Esophagus muscularis mucosa (tissue), 4 donors: ENCODE results near the gene ATP10A. TPM values are rescaled to one million over a fixed set of nuclear protein-coding genes. Genes with fewer than 3 reads are reported as not detected.
A peak's percentile ranks its signal among the peaks of the same experiment; 100 is the strongest.

Experiments
- DNase-seq: peaks from one replicate; pipeline ENCODE4 v3.0.0-alpha.2; 2017; ENCODE audit errors: extremely low spot score
- H3K27ac ChIP-seq, 4 donors: fragments of 200-600 bp; sonication (generic); replicated peaks in 1 of 4; 1 replicate in 3 of 4; 2 replicates in 1 of 4; pipeline ENCODE4 v1.5.1; 2016 to 2019; ENCODE audit warnings: mild to moderate bottlenecking in 1 of 4
- H3K27me3 ChIP-seq, 4 donors: fragments of 200-600 bp; sonication (generic); one replicate each; pipeline versions ENCODE4 v1.5.1 to v1.6.0; 2016 to 2019
- H3K36me3 ChIP-seq, 4 donors: fragments of 200-600 bp; sonication (generic); one replicate each; pipeline ENCODE4 v1.5.1; 2016 to 2019
- H3K4me1 ChIP-seq, 4 donors: fragments of 200-600 bp; sonication (generic); one replicate each; pipeline ENCODE4 v1.5.1; 2016 to 2019
- H3K4me3 ChIP-seq, 4 donors: fragments of 200-600 bp; sonication (generic); 1 replicate in 2 of 4; 2 replicates in 2 of 4; pipeline ENCODE4 v1.5.1; 2016 to 2019; ENCODE audit warnings: mild to moderate bottlenecking in 4 of 4, moderate library complexity in 1 of 4
- H3K9me3 ChIP-seq, 4 donors: fragments of 200-600 bp; sonication (generic); 1 replicate in 3 of 4; 2 replicates in 1 of 4; pipeline ENCODE4 v1.5.1; 2016 to 2019
- CTCF ChIP-seq, 3 experiments: fragments of 200-600 bp in 2 of 3; fragments of 450-650 bp in 1 of 3; sonication (generic) in 2 of 3; IDR thresholded peaks; one replicate each; pipeline ENCODE4 v1.5.1; 2017 to 2019; ENCODE audit warnings: antibody characterized with exemption in 3 of 3, mild to moderate bottlenecking in 2 of 3, moderate library complexity in 1 of 3
- EP300 ChIP-seq: sonication (generic); formaldehyde crosslinking; IDR thresholded peaks from one replicate; pipeline ENCODE4 v1.6.1; 2017; ENCODE audit warnings: antibody characterized with exemption
- POLR2A ChIP-seq: fragments of 450-650 bp; IDR thresholded peaks from one replicate; pipeline ENCODE4 v1.6.1; 2017; ENCODE audit warnings: antibody characterized with exemption, moderate library complexity, mild to moderate bottlenecking, low read depth
- POLR2AphosphoS5 ChIP-seq, 2 donors: sonication (generic); formaldehyde crosslinking; IDR thresholded peaks; one replicate each; pipeline ENCODE4 v1.6.1; 2017; ENCODE audit warnings: antibody characterized with exemption in 2 of 2
- WGBS: methylation state at CpG from one replicate; pipeline ENCODE4 v1.1.5; 2018; 5-methylcytosine and 5-hydroxymethylcytosine counted together
- intact Hi-C: fragments of 100-400 bp; cut with DNase I; formaldehyde crosslinking; loops from one replicate; pipeline ENCODE4 v1.15.1; 2023
- total RNA-seq, 4 donors: library from RNA; depleted of rRNA; stranded (reverse); fragments of >200 nt; gene quantifications; one replicate each; pipeline versions ENCODE4 v1.1.0 to v1.2.1, GENCODE V29; 2016

ATP10A gene
- total RNA-seq, 4 donors from 2014 or later = 23.9 to 51.9 (median 32.6) TPM

GRCh38 chr15:25900901-25901300, 37.8 kb upstream of the ATP10A start:
- H3K27ac ChIP-seq = peak overlapping the region; percentile 74 to 80 (median 78)
- H3K4me1 ChIP-seq = peaks cover 0 to 41% (median 38%) of the 10 kb centered on the region in 4 donors
- H3K9me3 ChIP-seq = no peaks in the 10 kb centered on the region
- DNase-seq = no peak
- H3K27me3 ChIP-seq = no peaks in the 10 kb centered on the region
- intact Hi-C loops = no loop called here
- H3K4me3 ChIP-seq = no peak overlapping the region
- no peaks in the 10 kb centered on the region for H3K36me3 ChIP-seq
- WGBS = 52% methylated on average over 5 of the region's 5 CpGs
- TF ChIP-seq POLR2A (no peak), POLR2AphosphoS5 (IDR thresholded peaks at IDR 0.05) (peak; percentile 72 to 79), EP300 (no peak), CTCF (IDR thresholded peaks at IDR 0.05) (no peak)

- no peaks in the 10 kb centered on the region for H3K27me3 ChIP-seq
- peak overlapping the region; percentile 74 to 80 (median 78) for H3K27ac ChIP-seq
- H3K36me3 ChIP-seq = no peaks in the 10 kb centered on the region
- intact Hi-C loops = no loop called here
- no peak overlapping the region for H3K4me3 ChIP-seq
- DNase-seq = no peak
- no peaks in the 10 kb centered on the region for H3K9me3 ChIP-seq
- TF ChIP-seq CTCF (IDR thresholded peaks at IDR 0.05) = no peak
- TF ChIP-seq POLR2AphosphoS5 (IDR thresholded peaks at IDR 0.05) = no peak
- TF ChIP-seq POLR2A = no peak
- TF ChIP-seq EP300 = no peak
- peaks cover 0 to 41% (median 38%) of the 10 kb centered on the region in 4 donors for H3K4me1 ChIP-seq
- 56% methylated on average over 2 of the region's 2 CpGs for WGBS
These were observed 37.3 kb upstream of the ATP10A start for GRCh38 chr15:25900431-25900830.

- H3K9me3 ChIP-seq = no peaks in the 10 kb centered on the region
- H3K36me3 ChIP-seq = no peaks in the 10 kb centered on the region
- intact Hi-C loops = no loop called here
- H3K27ac ChIP-seq = peak overlapping the region in 3 of 4 donors; percentile 74 to 80 (median 75)
- WGBS = 53% methylated on average over 1 of the region's 1 CpG
- no peak overlapping the region for H3K4me3 ChIP-seq
- H3K4me1 ChIP-seq = peaks cover 0 to 41% (median 38%) of the 10 kb centered on the region in 4 donors
- H3K27me3 ChIP-seq = no peaks in the 10 kb centered on the region
- TF ChIP-seq POLR2A = no peak
- no peak for TF ChIP-seq POLR2AphosphoS5 (IDR thresholded peaks at IDR 0.05)
- no peak for DNase-seq
These were observed 36.7 kb upstream of the ATP10A start for GRCh38 chr15:25899870-25900269.

- H3K36me3 ChIP-seq = no peaks in the 10 kb centered on the region
- intact Hi-C loops = no loop called here
These were observed 34.5 kb upstream of the ATP10A start for GRCh38 chr15:25897658-25898057.

GRCh38 chr15:25894371-25894902, 31.3 kb upstream of the ATP10A start:
- H3K27me3 ChIP-seq = no peaks in the 10 kb centered on the region
- no peak overlapping the region for H3K27ac ChIP-seq
- no peaks in the 10 kb centered on the region for H3K9me3 ChIP-seq
- no peak for TF ChIP-seq POLR2AphosphoS5 (IDR thresholded peaks at IDR 0.05)
- TF ChIP-seq CTCF (IDR thresholded peaks at IDR 0.05) = no peak
- no peak for TF ChIP-seq EP300
- TF ChIP-seq POLR2A = no peak
- no peak for DNase-seq
- H3K36me3 ChIP-seq = no peaks in the 10 kb centered on the region
- peaks cover 2 to 34% (median 31%) of the 10 kb centered on the region in 4 donors for H3K4me1 ChIP-seq
- H3K4me3 ChIP-seq = no peak overlapping the region
- intact Hi-C loops = no loop called here
- WGBS = 79% methylated on average over 3 of the region's 3 CpGs

More at GRCh38 chr15:25897658-25898057, 34.5 kb upstream of the ATP10A start:
- peaks cover 0 to 31% (median 29%) of the 10 kb centered on the region in 4 donors for H3K4me1 ChIP-seq
- H3K27ac ChIP-seq = no peak overlapping the region
- no peak overlapping the region for H3K4me3 ChIP-seq
- H3K9me3 ChIP-seq = no peaks in the 10 kb centered on the region
- no peak for DNase-seq
- TF ChIP-seq POLR2A (no peak), EP300 (no peak), CTCF (IDR thresholded peaks at IDR 0.05) (no peak)
- no peaks in the 10 kb centered on the region for H3K27me3 ChIP-seq
